ENCODE measurements around the gene MYO1E.
"Not testable (repeated sequence)": the region's sequence is repeated elsewhere in the genome, so short reads cannot be mapped to it uniquely, and the experiment has no call there.

Gene MYO1E

DNA sequence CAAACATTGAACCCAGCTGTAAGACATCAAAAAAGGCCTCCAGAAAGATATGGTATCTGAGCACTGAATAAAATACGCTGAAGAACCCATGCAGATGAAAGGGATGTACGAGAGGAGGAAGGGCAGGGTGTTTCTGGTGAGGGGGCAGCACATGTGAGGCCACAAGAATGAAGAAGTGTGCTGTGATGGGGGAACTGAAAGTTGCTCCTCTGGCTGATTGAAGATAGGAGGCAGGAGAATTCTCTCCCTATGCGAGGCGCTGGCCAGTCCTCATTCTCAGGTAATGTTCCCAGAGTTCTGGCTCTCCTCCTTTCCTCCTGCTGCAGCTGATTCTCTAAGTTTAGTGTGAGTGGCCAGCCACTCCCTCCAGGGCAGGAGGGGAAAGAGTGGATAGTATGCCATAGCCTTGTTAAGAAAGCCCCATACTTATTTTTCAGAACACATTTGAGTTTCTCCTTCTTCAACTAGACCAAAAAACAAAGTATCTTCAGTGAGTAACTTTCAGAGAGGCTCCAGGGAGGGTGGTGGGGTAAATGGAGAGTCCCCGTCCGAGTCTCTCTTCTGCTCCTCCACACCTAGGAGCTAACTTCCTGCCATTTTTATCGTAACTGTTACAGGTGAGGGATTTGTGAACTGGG, 26.9 kb upstream of the MYO1E start:
- DNase-seq (ENCODE audit: insufficient read length, low spot score) (no peak), FAIRE-seq (no peak)
- TF ChIP-seq POLR2A (IDR thresholded peaks at IDR 0.05; ENCODE audit: low read depth, low read length): no peak

DNA sequence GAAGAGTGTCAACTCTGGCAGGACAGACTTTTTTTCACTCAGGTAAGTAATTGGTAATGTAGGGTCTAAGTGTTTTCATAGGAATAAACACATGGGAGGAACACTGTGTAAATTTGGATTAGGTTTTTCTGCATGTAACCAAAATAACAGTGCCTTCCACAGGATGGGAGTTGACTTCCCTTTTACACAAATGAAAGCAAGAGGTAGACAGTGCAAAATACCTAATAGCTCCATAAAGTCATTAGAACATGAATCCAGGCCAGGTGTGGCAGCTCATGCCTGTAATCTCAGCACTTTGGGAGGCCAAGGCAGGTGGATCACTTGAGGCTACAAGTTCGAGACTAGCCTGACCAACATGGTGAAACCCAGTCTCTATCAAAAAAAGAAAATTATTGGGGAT, 25.5 kb upstream of the MYO1E start:
- TF ChIP-seq POLR2A (IDR thresholded peaks at IDR 0.05; ENCODE audit: low read depth, low read length): no peak
- DNase-seq (ENCODE audit: insufficient read length, low spot score) (no peak), FAIRE-seq (no peak)

DNA sequence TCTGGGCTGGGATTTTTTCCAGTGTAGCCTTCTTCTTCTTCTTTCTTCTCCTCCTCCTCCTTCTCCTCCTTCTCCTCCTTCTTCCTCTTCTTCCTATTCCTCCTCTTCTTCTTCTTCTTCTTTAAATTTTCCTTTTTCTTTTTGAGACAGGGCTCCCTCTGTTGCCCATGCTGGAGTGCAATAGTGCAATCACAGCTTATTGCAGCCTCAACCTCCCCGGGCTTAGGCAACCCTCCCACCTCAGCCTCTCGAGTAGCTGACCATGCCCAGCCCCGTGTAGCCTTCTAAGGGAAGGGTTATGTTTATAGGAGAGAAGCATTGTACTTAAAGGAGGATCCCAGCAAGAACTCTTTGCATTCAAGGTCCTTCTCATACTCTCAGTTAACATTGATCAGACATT, 24.0 kb upstream of the MYO1E start:
- DNase-seq (ENCODE audit: insufficient read length, low spot score): no peak
- FAIRE-seq: no peak
- TF ChIP-seq POLR2A (IDR thresholded peaks at IDR 0.05; ENCODE audit: low read depth, low read length): no peak

DNA sequence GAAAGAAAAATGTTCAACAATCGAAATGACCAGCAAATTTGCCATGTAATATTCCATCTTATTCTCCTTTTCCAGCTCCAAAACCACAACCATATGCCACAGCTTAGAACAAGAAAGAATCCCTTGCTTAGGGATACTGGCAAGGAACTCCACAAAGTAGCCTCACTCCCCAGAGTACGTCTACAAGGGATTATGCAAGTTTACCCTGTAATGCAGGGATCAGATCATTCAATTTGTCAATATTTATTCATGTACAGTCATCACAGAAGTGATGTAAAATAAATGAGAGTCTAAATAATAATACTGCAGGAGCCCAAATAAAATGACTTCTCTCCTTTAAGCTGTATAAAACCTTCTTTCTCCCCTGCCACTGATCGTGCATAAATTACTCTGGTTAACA, 23.5 kb upstream of the MYO1E start:
- TF ChIP-seq POLR2A (IDR thresholded peaks at IDR 0.05; ENCODE audit: low read depth, low read length): no peak
- FAIRE-seq (no peak), DNase-seq (ENCODE audit: insufficient read length, low spot score) (no peak)

DNA sequence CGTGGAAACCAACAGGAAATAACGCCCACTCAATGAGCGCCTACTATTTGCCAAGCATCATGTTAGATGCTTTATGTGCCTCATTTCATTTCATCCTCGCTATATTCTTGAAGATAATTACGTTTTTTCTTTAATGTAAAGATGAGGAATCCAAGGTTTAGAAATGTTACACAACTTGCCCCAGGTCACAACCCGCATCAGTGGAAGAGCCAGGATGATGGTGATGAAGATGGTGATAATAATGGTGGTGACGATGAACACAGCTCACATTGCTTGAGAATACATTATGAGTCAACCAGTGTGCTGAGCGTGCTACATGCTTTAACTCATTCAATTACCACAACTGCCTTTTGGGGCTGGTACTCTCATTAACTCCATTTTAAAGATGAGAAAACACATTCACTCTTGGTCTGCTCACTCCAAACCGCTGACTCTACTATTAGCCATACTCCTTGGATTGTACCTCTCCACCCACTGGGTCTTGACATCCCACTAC, 21.5 kb upstream of the MYO1E start:
- no peak for DNase-seq (ENCODE audit: insufficient read length, low spot score)
- no peak for TF ChIP-seq POLR2A (IDR thresholded peaks at IDR 0.05; ENCODE audit: low read depth, low read length)
- FAIRE-seq: no peak

DNA sequence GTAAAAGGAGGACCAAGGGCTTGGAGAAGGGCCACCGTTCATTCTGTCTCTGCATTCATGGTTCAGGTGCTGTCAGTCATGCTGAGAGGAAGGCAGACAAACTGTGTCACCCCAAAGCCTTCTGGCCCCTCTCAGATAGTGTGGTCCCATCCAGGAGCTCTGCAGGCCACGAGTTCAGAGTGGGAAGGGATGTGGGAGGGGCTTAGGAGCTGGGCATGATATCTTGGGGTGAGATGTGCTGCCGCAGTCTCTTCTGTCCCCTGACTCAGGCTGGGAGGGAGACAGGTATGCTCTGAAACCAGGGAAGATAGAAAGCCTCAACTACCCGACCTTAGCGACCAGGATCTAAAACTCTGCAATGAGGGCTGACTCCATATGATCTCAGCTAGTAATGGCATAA, 19.6 kb upstream of the MYO1E start:
- DNase-seq (ENCODE audit: insufficient read length, low spot score): no peak
- TF ChIP-seq POLR2A (IDR thresholded peaks at IDR 0.05; ENCODE audit: low read depth, low read length): no peak
- FAIRE-seq: no peak

DNA sequence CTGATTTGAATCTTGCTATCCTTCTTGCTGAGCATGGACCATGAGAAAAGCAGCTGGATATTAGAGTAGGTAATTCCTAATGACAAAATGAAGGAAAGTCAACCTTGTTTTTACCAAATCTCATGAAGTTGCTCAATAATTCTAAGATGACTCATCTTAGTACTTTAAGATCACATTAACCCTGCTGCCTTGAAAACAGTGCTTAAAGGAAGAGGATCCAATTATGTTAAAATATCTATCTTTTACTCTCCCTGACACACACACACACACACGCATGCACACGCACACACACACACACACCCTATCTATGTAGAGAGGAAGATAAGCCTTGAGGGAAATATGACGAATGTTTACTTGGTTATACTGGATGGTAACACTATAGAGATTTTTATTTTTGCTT, 16.0 kb upstream of the MYO1E start:
- no peak for TF ChIP-seq POLR2A (IDR thresholded peaks at IDR 0.05; ENCODE audit: low read depth, low read length)
- no peak for DNase-seq (ENCODE audit: insufficient read length, low spot score)
- FAIRE-seq: no peak

DNA sequence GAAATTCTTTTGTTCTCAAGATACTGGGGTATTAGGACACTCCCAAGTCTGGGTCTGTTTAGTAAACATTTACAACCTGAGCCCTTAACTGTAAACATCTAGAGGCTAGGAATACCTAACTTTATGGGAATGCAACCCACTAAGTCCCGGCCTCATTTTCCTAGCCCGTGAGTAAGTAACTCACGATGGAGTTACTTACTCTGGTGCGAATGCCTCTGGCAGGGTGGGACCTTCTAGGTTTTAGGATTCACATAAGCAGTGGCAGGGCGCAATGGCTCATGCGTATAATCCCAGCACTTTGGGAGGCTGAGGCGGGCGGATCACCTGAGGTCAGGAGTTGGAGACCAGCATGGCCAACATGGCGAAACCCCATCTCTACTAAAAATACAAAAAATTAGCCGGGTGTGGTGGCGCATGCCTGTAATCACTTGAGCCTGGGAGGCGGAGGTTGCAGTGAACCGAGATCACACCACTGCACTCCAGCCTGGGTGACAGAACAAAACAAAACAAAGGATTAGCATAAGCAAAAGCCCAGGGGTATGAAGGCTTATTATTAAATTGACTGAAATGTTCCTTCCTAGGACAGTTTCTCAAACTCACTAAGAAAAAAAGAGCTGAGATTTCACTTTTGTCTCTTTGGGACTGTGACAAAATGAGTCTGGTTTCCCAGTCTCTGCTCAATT, 14.7 kb upstream of the MYO1E start:
- not testable (repeated sequence) for DNase-seq (ENCODE audit: insufficient read length, low spot score); FAIRE-seq

DNA sequence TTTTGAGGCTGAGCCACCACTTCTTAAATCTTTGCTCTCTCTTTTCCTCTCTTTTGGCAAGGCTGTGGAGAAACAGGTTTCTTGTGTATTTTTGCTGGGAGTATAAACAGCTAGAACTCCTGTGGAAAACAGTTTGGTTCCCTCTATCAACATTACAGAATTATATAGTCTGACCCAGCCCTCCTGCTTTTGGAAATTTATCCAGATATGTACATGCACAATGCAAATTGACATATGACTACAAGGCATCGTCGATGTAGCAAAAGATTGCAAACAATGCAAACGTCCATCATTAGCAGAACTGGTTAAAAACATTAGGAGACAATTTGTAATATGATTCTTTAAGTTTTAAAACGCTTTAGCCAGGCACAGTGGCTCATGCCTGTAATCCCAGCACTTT, 12.5 kb upstream of the MYO1E start:
- DNase-seq (ENCODE audit: insufficient read length, low spot score) (no peak), FAIRE-seq (no peak)
- no peak for TF ChIP-seq POLR2A (IDR thresholded peaks at IDR 0.05; ENCODE audit: low read depth, low read length)

DNA sequence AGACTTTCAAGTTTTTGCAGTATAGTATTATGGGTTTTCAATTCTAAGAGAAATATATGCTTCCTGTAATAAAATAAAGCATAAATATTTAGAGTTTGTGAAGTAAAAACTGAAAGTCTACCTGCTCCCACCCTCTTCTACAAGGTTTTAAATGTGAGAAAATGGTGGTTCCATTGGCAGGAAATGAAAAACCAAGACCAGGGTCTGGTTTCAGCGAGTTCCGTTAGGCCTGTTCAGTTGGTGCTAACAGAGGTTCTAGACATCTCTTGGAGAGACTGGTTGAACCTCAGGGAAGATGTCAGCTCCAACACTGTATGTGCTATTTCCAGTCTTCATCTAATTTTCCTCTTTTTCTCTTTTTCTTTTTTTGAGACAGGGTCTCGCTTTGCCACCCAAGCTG, 11.8 kb upstream of the MYO1E start:
- FAIRE-seq: no peak
- TF ChIP-seq POLR2A (IDR thresholded peaks at IDR 0.05; ENCODE audit: low read depth, low read length): no peak
- no peak for DNase-seq (ENCODE audit: insufficient read length, low spot score)

DNA sequence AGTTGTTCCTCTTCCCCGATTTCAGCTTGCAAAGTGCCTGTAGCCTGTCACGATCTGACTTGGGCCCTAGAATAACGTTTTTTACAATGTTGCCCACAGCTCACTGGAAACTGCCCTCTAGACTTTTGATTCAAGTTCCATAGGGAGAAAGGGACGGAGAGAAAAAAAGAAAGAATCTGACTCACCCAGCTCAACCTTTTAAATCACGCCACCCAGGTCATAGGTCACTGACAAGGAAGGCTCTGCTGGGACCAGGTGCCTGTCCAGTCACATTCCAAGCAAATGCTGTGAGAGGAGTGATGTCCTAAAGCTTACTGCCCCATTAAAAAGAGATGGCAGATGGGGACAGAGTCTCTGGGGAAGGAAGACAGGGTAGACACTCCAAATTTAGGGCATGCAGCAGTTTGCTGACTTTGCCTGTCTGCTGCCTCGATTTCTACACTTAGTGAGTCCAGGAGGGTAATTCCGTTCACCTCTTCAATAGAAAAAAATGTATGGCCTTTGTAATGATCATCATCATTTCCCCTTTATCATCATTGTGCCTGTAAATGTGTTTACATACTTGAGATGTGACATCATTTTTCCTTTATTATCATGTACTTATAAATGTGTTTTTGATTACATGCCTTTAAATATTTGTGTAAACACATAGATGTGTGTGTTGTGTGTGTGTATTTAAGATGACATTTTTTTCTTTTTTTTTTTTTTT, 8.4 kb upstream of the MYO1E start:
- no peak for TF ChIP-seq POLR2A (IDR thresholded peaks at IDR 0.05; ENCODE audit: low read depth, low read length)
- no peak for DNase-seq (ENCODE audit: insufficient read length, low spot score)
- no peak for FAIRE-seq

DNA sequence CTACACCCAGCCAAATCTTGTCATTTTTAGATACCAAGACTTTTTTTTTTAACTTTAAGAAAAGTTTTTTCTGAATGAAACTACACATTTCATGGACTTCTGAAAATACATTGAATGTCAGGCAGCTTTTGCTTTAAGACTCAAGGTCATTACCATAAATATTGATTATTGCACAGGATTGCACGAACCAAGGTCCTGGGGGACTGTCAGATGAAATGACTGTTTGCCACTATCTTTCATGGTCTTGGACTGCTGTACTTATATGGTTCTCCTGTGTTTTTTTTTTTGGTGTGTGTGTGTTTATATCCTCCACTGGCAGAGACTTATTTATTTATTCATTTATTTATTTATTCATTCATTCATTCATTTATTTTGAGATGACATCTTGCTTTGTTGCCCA, 6.9 kb upstream of the MYO1E start:
- DNase-seq (ENCODE audit: insufficient read length, low spot score) (no peak), FAIRE-seq (no peak)
- TF ChIP-seq POLR2A (IDR thresholded peaks at IDR 0.05; ENCODE audit: low read depth, low read length): no peak

DNA sequence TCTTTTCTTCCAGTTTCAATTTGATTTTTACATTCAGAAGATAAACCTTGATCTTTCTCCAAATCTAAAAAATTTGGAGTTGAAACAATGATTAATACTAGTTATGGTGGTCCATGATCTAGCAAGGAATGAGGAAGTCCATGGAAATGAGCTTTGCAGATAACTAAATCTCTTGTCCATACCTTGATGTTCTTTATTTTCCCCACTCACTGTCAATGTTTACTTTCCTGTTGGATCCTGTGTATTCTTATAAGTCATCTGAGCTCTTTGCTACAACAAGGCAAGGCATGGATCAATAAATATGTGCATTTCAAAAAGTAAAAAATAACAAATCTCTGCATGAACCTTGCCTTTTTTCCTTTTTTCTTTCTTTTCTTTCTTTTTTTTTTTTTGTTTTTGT, 6.2 kb upstream of the MYO1E start:
- no peak for FAIRE-seq
- TF ChIP-seq POLR2A (IDR thresholded peaks at IDR 0.05; ENCODE audit: low read depth, low read length): no peak
- no peak for DNase-seq (ENCODE audit: insufficient read length, low spot score)

DNA sequence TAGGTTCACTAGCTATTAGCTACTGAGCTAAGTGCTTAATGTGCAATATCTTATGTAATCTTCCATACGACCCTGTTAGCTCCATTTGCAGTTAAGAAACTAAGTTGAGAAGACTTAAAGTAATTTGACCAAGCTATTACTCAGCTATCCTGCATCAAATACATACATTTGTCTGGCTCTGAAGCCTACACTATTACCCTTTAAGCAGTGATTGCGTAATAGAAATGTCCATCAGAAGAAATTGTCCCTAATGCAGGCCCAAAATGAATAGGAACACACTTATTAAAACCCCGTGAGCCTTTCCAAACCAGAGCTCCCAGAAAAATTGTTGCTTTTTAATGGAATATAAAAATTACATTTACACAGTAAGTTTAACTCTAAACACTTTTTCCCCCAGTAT, 5.3 kb upstream of the MYO1E start:
- no peak for TF ChIP-seq POLR2A (IDR thresholded peaks at IDR 0.05; ENCODE audit: low read depth, low read length)
- DNase-seq (ENCODE audit: insufficient read length, low spot score) (no peak), FAIRE-seq (no peak)

DNA sequence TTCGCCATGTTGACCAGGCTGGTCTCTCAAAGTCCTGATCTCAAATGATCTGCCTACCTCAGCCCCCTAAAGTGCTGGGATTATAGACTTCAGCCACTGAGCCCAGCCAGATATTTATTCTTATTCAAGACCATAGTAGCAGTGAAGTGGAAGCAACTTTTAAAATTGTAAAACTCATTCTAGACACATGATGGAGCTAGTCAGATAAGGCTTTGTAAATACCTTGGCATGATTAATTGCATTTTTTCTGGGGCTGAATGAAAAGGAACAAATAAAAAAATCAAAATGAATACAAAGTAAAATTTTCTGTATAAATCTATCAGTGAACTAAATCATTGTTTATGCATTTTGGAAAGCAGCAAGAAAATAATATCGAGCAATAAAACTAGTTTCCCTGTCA, 4.1 kb upstream of the MYO1E start:
- FAIRE-seq: no peak
- no peak for TF ChIP-seq POLR2A (IDR thresholded peaks at IDR 0.05; ENCODE audit: low read depth, low read length)
- no peak for DNase-seq (ENCODE audit: insufficient read length, low spot score)
